ENCODE measurements around the gene NEURL2.

NEURL2 gene

DNA sequence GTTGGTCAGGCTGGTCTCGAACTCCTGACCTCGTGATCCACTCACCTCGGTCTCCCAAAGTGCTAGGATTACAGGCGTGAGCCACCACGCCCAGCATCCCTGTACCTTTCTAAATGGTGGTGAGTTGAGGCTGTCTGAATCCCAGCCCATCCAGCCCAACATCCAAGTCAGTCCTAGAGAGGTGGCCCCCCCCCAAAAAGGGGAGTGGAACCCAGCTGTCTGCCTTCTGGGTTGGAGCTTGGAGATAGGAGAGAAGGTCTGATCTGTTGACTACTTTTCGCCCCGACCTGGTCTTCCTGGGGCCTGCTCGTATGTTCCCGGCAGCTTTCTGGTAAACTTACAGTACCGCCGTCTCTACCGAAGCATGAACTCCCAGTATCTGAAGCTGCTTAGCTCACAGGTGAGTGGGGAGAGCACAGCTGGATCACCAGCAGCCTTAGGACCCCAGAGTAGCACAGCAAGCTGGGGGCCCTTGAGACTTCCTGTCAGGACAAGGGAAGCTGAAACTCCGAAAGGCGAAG lies 5.7 kb upstream of the NEURL2 start:
- H3K4me3 ChIP-seq (ENCODE audit: low read depth, low read length): no peak overlapping the region
- TF ChIP-seq, protein P1, sequence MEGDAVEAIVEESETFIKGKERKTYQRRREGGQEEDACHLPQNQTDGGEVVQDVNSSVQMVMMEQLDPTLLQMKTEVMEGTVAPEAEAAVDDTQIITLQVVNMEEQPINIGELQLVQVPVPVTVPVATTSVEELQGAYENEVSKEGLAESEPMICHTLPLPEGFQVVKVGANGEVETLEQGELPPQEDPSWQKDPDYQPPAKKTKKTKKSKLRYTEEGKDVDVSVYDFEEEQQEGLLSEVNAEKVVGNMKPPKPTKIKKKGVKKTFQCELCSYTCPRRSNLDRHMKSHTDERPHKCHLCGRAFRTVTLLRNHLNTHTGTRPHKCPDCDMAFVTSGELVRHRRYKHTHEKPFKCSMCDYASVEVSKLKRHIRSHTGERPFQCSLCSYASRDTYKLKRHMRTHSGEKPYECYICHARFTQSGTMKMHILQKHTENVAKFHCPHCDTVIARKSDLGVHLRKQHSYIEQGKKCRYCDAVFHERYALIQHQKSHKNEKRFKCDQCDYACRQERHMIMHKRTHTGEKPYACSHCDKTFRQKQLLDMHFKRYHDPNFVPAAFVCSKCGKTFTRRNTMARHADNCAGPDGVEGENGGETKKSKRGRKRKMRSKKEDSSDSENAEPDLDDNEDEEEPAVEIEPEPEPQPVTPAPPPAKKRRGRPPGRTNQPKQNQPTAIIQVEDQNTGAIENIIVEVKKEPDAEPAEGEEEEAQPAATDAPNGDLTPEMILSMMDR (IDR thresholded peaks at IDR 0.05; ENCODE audit: low read depth, low read length, missing control alignments): no peak
- DNase-seq (ENCODE audit: low read depth): no peak

DNA sequence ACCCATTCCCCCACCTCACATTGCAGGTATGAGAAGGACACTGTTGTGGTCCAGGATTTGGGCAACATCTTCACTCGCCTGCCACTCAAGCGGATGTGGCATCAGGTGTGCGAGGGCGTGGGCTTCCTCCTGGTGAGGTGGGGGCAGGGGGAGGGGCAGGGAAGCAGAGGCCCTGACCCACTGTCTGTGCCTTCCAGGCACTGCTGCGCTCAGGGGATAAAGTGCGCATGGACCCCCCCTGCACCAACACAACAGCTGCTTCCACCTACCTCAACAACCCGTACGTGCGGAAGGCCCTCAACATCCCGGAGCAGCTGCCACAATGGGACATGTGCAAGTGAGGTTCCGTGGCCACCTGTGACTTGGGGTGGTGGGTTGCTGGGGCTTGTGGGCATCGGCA lies 3.8 kb upstream of the NEURL2 start:
- TF ChIP-seq, protein P1 (IDR thresholded peaks at IDR 0.05; ENCODE audit: low read depth, low read length, missing control alignments): no peak

GRCh38 chr20:45893831-45894230 lies 2.8 kb upstream of the NEURL2 start:
- TF ChIP-seq, protein P1 (IDR thresholded peaks at IDR 0.05; ENCODE audit: low read depth, low read length, missing control alignments): no peak
- no peak for DNase-seq (ENCODE audit: low read depth)
- H3K4me3 ChIP-seq (ENCODE audit: low read depth, low read length): no peak overlapping the region

More for the DNA sequence above, 3.8 kb upstream of the NEURL2 start:
- H3K4me3 ChIP-seq (ENCODE audit: low read depth, low read length): no peak overlapping the region
- no peak for DNase-seq (ENCODE audit: low read depth)

GRCh38 chr20:45892828-45893500 lies 2.0 kb upstream of the NEURL2 start:
- no peak overlapping the region for H3K4me3 ChIP-seq (ENCODE audit: low read depth, low read length)
- DNase-seq (ENCODE audit: low read depth): no peak
- TF ChIP-seq, protein P1 (IDR thresholded peaks at IDR 0.05; ENCODE audit: low read depth, low read length, missing control alignments): no peak

GRCh38 chr20:45892049-45892825 lies 1.2 kb upstream of the NEURL2 start:
- DNase-seq (ENCODE audit: low read depth): no peak
- TF ChIP-seq, protein P1 (IDR thresholded peaks at IDR 0.05; ENCODE audit: low read depth, low read length, missing control alignments): no peak
- peak overlapping the region; percentile 81 for H3K4me3 ChIP-seq (ENCODE audit: low read depth, low read length)

GRCh38 chr20:45890077-45890984 lies 677 bp downstream of the NEURL2 start:
- TF ChIP-seq, protein P1 (IDR thresholded peaks at IDR 0.05; ENCODE audit: low read depth, low read length, missing control alignments): peak; percentile 43
- H3K4me3 ChIP-seq (ENCODE audit: low read depth, low read length): peak overlapping the region; percentile 81
- no peak for DNase-seq (ENCODE audit: low read depth)

Data from GM12864 (cell line).